Neuron (in vitro differentiated cells): ENCODE measurements around the gene IL6ST.

Experiments
- H2AFZ ChIP-seq: one replicate; pipeline ENCODE4 v1.6.1; 2013; ENCODE audit warnings: low read depth, mild to moderate bottlenecking, inconsistent platforms, low read length, moderate library complexity
- H3K27me3 ChIP-seq: one replicate; pipeline ENCODE4 v1.6.1; 2013; ENCODE audit warnings: low read length; ENCODE audit not compliant: insufficient read depth
- H3K36me3 ChIP-seq: one replicate; pipeline ENCODE4 v1.6.1; 2013; ENCODE audit warnings: low read length; ENCODE audit not compliant: insufficient read depth
- H3K4me1 ChIP-seq: one replicate; pipeline ENCODE4 v1.6.1; 2013; ENCODE audit warnings: low read length; ENCODE audit not compliant: insufficient read depth
- H3K4me3 ChIP-seq: 2 replicates; pipeline ENCODE4 v1.5.1; 2013; ENCODE audit warnings: mild to moderate bottlenecking, low read length, moderate library complexity
- H3K9me3 ChIP-seq: one replicate; pipeline ENCODE4 v1.6.1; 2013; ENCODE audit warnings: low read length

The IL6ST gene

DNA sequence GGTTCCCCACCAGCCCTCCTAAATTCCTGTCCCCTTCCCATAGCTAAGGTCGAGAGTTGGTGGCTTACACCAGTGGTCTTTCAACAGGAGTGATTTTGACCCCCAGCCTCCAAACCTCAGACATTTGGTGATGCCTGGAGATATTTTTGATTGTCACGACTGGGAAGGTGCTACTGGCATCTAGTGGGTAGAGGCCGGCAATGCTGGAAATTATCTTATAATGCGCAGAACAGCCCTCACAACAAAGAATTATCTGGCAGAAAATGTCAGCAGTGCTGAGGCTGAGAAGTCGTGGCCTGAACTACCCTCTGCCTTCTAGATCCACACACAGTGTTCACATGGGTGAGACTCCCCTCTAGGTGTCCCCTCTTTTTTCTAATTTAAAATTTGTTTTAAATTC is 74.0 kb downstream of the IL6ST start:
- Histone ChIP-seq H3K36me3 (no peaks in the 10 kb centered on the region), H2AFZ (no peak overlapping the region), H3K27me3 (peaks cover 5% of the 10 kb centered on the region), H3K9me3 (peaks cover 3% of the 10 kb centered on the region), H3K4me3 (no peak overlapping the region), H3K4me1 (peaks cover 8% of the 10 kb centered on the region)

- Histone ChIP-seq H3K4me3 (no peak overlapping the region), H3K4me1 (peaks cover 8% of the 10 kb centered on the region), H3K36me3 (no peaks in the 10 kb centered on the region), H3K9me3 (peaks cover under 1% of the 10 kb centered on the region), H3K27me3 (peaks cover 5% of the 10 kb centered on the region), H2AFZ (no peak overlapping the region)
Observed at GRCh38 chr5:55919625-55920024, 75.1 kb downstream of the IL6ST start.

DNA sequence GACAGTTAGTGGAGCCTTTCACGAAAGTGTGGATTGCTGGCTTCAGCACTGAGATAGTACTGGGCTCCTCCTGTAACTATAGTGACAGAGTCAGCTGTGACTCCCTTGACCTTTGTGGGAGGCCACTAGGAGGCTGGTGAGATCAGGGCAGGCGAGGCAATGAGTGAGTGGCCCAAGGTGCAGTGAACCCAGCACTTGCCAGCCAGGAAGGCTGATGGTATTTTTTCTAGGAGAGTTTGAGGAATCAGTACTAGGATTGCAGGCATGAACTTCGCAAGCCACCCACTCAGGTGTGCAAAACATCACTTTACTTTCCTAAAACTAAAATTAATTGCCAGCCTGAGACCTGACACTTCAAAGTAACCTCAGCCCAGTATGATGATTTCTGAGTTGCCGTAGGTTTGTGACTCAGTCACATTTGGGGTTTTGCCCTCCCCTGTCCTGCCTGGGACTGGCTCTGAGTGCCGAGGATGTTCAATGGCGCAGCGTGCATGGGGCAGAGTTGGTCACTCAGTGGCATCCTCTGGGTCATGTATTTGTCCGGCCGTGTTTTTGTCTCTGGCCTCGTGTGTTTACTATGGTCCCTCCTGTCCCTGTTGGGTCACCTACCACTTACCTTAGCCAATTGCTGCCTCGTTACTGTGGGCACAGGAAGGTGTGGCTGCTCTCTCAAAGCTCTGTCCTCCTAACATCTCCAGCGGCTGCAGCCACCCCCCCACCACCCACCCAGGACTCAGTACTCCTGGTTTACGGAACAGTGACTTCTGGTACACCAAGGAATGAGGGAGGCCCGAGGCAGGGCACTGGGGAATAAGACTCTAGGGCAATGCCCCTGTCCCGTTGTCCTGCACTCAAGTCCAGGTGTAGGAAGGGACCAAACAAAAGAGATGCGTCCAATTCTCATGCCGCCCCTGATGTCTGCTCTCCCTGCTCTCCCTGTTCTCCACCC is 76.4 kb downstream of the IL6ST start:
- Histone ChIP-seq H3K9me3 (no peaks in the 10 kb centered on the region), H3K27me3 (peaks cover 5% of the 10 kb centered on the region), H3K4me3 (no peak overlapping the region), H3K36me3 (no peaks in the 10 kb centered on the region), H2AFZ (no peak overlapping the region), H3K4me1 (peaks cover 8% of the 10 kb centered on the region)

- H3K4me1 ChIP-seq, result peaks cover 8% of the 10 kb centered on the region
- peaks cover 5% of the 10 kb centered on the region for H3K27me3 ChIP-seq
- no peaks in the 10 kb centered on the region for H3K9me3 ChIP-seq
- no peak overlapping the region for H2AFZ ChIP-seq
- H3K4me3 ChIP-seq, result no peak overlapping the region
- H3K36me3 ChIP-seq, result no peaks in the 10 kb centered on the region
Observed at GRCh38 chr5:55917402-55918086, 77.2 kb downstream of the IL6ST start.

GRCh38 chr5:55916986-55917385 is 77.8 kb downstream of the IL6ST start:
- Histone ChIP-seq H3K9me3 (no peaks in the 10 kb centered on the region), H3K36me3 (no peaks in the 10 kb centered on the region), H3K4me1 (peaks cover 5% of the 10 kb centered on the region), H3K4me3 (no peak overlapping the region), H2AFZ (no peak overlapping the region), H3K27me3 (peaks cover 5% of the 10 kb centered on the region)

DNA sequence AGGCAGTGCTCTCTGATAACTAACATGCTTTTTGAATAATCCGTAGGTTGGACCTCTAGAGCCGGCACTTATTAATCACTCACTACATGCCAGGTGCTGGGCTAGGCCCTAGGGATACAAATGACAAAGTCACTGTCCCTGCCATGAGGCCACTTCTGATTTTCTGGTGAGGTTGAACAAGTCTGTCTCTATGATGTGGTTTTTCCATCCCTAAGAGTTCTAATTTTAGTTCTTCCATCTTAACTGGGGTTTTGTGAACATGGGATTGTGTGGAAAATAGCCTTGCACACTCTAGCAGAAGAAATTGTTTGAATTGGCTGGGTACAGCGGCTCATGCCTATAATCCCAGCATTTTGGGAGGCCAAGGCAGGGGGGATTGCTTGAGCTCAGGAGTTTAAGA is 79.0 kb downstream of the IL6ST start:
- H3K4me3 ChIP-seq, result no peak overlapping the region
- no peaks in the 10 kb centered on the region for H3K36me3 ChIP-seq
- no peak overlapping the region for H2AFZ ChIP-seq
- peaks cover 5% of the 10 kb centered on the region for H3K4me1 ChIP-seq
- H3K27me3 ChIP-seq, result peaks cover 5% of the 10 kb centered on the region
- no peaks in the 10 kb centered on the region for H3K9me3 ChIP-seq

- Histone ChIP-seq H3K36me3 (no peaks in the 10 kb centered on the region), H3K4me3 (no peak overlapping the region), H2AFZ (no peak overlapping the region), H3K4me1 (peaks cover 5% of the 10 kb centered on the region), H3K9me3 (no peaks in the 10 kb centered on the region), H3K27me3 (peaks cover 8% of the 10 kb centered on the region)
Observed at GRCh38 chr5:55914971-55915370, 79.8 kb downstream of the IL6ST start.

DNA sequence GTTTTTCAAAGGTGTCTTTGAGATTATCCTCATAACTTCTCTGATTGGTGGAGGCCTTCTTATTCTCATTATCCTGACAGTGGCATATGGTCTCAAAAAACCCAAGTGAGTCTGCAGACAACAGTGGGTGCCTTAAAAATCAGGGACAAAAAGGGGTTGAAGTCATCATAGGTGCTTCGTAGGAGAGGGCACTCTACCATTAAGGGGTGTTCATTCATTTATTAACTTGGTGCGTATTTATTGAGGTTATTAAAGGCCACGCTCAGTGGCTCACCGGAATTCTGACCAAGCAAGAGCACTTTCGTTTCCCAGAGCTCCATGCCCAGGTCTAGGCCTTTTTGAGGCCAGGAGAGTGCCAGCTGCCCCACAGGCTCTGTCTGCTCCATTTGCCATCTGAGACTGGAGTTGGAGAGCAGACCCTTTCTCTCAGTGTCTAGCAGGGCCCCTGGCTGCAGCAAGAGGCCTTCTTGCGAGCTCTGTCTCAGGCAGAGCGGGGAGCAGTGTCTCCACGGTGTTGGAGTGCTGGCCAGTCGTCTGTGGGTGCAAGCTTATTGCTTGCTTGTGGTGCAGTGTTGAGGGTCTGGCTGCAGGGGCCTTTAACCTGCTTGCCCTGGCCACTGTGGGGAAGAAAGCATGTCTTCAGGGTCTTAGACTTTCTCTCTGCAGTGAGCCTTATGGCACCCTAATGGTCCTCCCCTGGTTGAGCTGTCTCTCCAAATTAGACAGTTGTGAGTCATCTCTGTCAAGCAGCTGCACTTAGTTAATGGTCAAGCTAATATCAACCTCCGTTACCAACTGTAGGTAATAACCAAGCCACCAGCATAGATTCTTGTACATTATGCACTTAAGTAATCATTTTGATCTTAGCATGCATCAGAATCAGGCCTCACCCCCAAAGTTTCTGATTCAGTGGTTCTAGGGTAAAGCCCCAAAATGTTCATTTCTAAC is 81.0 kb downstream of the IL6ST start:
- Histone ChIP-seq H2AFZ (no peak overlapping the region), H3K4me1 (peaks cover 5% of the 10 kb centered on the region), H3K4me3 (no peak overlapping the region), H3K9me3 (no peaks in the 10 kb centered on the region), H3K27me3 (peaks cover 8% of the 10 kb centered on the region), H3K36me3 (no peaks in the 10 kb centered on the region)

DNA sequence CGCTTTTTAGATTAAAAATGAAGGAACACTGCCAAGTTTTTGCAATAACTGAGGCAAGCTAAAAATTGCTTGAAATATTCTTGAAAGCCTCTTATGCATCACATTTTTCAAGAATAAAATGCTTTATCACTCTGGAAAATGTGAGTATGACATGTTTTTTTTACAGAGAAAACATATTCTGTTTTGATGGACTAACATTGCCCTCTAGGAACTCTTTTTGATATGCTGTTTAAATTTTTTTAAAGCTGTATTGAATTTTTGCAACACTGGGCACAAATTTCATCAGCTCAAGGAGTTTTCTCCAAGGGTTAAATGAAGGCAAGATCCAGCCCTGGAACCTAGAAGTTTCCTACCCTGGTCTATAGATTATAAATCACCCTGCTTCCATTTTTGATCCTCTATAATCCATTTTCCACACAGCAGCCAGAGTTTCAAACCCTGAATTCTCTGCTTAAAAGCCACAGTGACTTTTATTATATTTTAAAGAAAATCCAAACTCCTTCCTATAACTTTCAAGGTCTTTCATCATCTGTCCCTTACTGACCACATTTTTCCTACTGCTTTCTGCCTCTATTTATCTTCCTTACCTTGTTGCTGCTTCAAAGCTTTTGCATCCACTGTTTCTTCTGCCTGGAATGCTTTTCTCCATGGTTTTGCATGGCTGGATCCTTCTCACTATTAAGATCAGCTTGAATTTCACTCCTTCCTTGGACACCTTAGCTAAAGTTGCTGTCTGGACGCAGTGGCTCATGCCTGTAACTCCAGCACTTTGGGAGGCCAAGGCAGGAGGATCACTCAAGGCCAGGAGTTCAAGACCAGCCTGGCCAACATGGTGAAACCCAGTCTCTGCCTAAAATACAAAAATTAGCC is 82.7 kb downstream of the IL6ST start:
- H3K4me3 ChIP-seq, result no peak overlapping the region
- H2AFZ ChIP-seq, result no peak overlapping the region
- peaks cover 8% of the 10 kb centered on the region for H3K27me3 ChIP-seq
- H3K36me3 ChIP-seq, result no peaks in the 10 kb centered on the region
- H3K4me1 ChIP-seq, result no peaks in the 10 kb centered on the region
- H3K9me3 ChIP-seq, result no peaks in the 10 kb centered on the region

GRCh38 chr5:55908804-55909203 is 86.0 kb downstream of the IL6ST start:
- Histone ChIP-seq H3K9me3 (no peaks in the 10 kb centered on the region), H2AFZ (no peak overlapping the region), H3K36me3 (no peaks in the 10 kb centered on the region)

DNA sequence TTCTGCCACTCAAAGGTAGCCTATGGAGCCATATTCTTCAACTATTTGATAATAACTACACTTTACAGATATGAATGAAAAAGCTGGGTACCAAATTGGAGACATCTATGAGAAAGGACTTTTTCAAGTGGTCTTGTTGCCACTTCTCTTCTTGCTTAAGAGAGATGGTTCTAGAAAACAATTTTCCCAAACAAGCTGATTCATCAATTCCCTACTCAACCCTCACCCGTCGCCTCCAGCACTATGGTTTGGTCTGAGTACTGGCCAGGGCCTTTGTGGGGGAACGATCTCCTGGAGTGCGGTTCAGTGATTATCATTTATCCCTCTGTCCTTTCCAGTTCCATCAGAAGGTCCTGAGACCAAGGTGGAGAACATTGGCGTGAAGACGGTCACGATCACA is 86.8 kb downstream of the IL6ST start:
- Histone ChIP-seq H3K36me3 (no peaks in the 10 kb centered on the region), H3K4me3 (no peak overlapping the region), H3K27me3 (peaks cover 3% of the 10 kb centered on the region), H3K4me1 (no peaks in the 10 kb centered on the region), H2AFZ (no peak overlapping the region), H3K9me3 (no peaks in the 10 kb centered on the region)

More at GRCh38 chr5:55908804-55909203, 86.0 kb downstream of the IL6ST start:
- no peaks in the 10 kb centered on the region for H3K4me1 ChIP-seq
- H3K27me3 ChIP-seq, result peaks cover 3% of the 10 kb centered on the region
- no peak overlapping the region for H3K4me3 ChIP-seq

GRCh38 chr5:55905251-55905650 is 89.5 kb downstream of the IL6ST start:
- H3K9me3 ChIP-seq, result no peaks in the 10 kb centered on the region
- H3K27me3 ChIP-seq, result no peaks in the 10 kb centered on the region
- H3K36me3 ChIP-seq, result no peaks in the 10 kb centered on the region
- H2AFZ ChIP-seq, result no peak overlapping the region
- no peak overlapping the region for H3K4me3 ChIP-seq
- no peaks in the 10 kb centered on the region for H3K4me1 ChIP-seq
